GM12873 (cell line): ENCODE results near the gene TMEM74B.

Experiments
- CTCF ChIP-seq: IDR thresholded peaks from 2 replicates; pipeline ENCODE4 v1.5.1; 2012; ENCODE audit warnings: low read depth, mild to moderate bottlenecking, moderate library complexity, low read length, control low read depth; ENCODE audit not compliant: insufficient read depth; ENCODE audit errors: missing control alignments

TMEM74B gene

DNA sequence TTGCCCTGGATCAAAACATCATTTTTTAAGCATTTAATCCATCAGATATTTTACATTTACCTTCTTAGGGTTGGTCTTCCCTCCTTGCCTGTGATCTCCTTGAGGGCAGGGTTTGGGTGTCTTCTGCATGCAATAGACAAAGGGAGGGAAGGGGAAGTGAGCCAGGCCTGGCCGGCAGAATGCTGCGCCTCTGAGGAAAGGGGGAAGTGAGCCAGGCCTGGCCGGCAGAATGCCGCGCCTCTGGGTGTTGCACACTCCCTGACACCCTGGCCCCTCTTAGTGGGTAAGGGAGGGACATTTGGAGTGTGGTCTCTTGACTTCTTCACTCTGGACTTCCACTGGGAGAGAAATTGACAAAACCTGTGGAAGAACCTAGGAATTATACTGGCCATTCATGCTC is 53.9 kb downstream of the TMEM74B start:
- no peak for TF ChIP-seq CTCF
